ENCODE measurements around the gene REXO5.
A peak's percentile ranks its signal among the peaks of the same experiment; 100 is the strongest.
"Not testable (repeated sequence)": the region's sequence is repeated elsewhere in the genome, so short reads cannot be mapped to it uniquely, and the experiment has no call there.

The REXO5 gene, protein sequence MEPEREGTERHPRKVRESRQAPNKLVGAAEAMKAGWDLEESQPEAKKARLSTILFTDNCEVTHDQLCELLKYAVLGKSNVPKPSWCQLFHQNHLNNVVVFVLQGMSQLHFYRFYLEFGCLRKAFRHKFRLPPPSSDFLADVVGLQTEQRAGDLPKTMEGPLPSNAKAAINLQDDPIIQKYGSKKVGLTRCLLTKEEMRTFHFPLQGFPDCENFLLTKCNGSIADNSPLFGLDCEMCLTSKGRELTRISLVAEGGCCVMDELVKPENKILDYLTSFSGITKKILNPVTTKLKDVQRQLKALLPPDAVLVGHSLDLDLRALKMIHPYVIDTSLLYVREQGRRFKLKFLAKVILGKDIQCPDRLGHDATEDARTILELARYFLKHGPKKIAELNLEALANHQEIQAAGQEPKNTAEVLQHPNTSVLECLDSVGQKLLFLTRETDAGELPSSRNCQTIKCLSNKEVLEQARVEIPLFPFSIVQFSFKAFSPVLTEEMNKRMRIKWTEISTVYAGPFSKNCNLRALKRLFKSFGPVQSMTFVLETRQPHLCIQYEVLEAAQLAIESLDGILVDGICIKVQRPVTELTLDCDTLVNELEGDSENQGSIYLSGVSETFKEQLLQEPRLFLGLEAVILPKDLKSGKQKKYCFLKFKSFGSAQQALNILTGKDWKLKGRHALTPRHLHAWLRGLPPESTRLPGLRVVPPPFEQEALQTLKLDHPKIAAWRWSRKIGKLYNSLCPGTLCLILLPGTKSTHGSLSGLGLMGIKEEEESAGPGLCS

GRCh38 chr16:20806168-20807050 lies at the start of gene REXO5, which contains the start of gene ERI2:
TSS of gene REXO5 (plus strand) at chr16:20806527. CDS start at chr16:20806954, 427 bp downstream.
TSS of gene ERI2 (minus strand) at chr16:20806472. CDS start at chr16:20806430, 42 bp downstream.
- Histone ChIP-seq H3K4me3 (ENCODE audit: insufficient read length, low read depth) (peak within 1 kb of the TSS; percentile 99), H3K9ac (ENCODE audit: insufficient read length, low read depth) (peak within 1 kb of the TSS; percentile 99), H3K4me1 (ENCODE audit: insufficient read depth, insufficient read length) (peaks cover 4% of the 10 kb centered on the region), H3K27me3 (ENCODE audit: insufficient read depth, insufficient read length) (no peaks in the 10 kb centered on the region), H3K9me3 (ENCODE audit: insufficient read depth, low read length) (no peaks in the 10 kb centered on the region), H3K36me3 (ENCODE audit: insufficient read depth, insufficient read length, low read length) (peaks cover 37% of the 10 kb centered on the region)
- DNase-seq (ENCODE audit: low read depth, low spot score), result peak; percentile 92
- TF ChIP-seq SUZ12 (IDR thresholded peaks at IDR 0.05; ENCODE audit: extremely low read depth, insufficient read depth, insufficient read length), result no peak
- TF ChIP-seq YY1 (IDR thresholded peaks at IDR 0.05; ENCODE audit: insufficient read depth, insufficient read length), result peak; percentile 75

GRCh38 chr16:20760346-20760745 lies 46.0 kb upstream of the REXO5 start:
- no peak for DNase-seq (ENCODE audit: low read depth, low spot score)
- Histone ChIP-seq H3K4me1 (ENCODE audit: insufficient read depth, insufficient read length) (no peaks in the 10 kb centered on the region), H3K9ac (ENCODE audit: insufficient read length, low read depth) (no peak overlapping the region), H3K27me3 (ENCODE audit: insufficient read depth, insufficient read length) (no peaks in the 10 kb centered on the region), H3K4me3 (ENCODE audit: insufficient read length, low read depth) (no peak overlapping the region), H3K36me3 (ENCODE audit: insufficient read depth, insufficient read length, low read length) (no peaks in the 10 kb centered on the region), H3K9me3 (ENCODE audit: insufficient read depth, low read length) (peaks cover 12% of the 10 kb centered on the region)
- TF ChIP-seq YY1 (IDR thresholded peaks at IDR 0.05; ENCODE audit: insufficient read depth, insufficient read length), result no peak
- TF ChIP-seq ZNF274 (IDR thresholded peaks at IDR 0.05; ENCODE audit: low read depth, low read length), result no peak
- no peak for TF ChIP-seq SUZ12 (IDR thresholded peaks at IDR 0.05; ENCODE audit: extremely low read depth, insufficient read depth, insufficient read length)

DNA sequence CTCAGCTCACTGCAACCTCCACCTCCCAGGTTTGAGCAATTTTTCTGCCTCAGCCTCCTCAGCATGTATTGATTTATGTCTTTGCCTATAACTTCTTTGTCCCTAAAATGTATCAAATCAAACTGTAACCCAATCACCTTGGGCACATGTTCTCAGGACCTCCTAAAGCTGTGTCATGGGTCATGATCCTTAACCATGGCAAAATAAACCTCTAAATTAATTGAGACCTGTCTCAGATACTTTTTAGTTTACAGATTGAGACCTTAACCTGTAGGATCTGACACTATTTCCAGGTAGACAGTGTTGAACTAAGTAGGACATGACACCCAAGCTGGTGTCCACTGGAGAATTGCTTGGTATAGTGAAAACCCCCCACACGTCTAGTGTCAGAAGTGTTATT lies 45.2 kb upstream of the REXO5 start:
- H3K36me3 ChIP-seq (ENCODE audit: insufficient read depth, insufficient read length, low read length), result no peaks in the 10 kb centered on the region
- no peak for DNase-seq (ENCODE audit: low read depth, low spot score)
- H3K9me3 ChIP-seq (ENCODE audit: insufficient read depth, low read length), result peaks cover 12% of the 10 kb centered on the region
- TF ChIP-seq ZNF274 (IDR thresholded peaks at IDR 0.05; ENCODE audit: low read depth, low read length) (no peak), YY1 (IDR thresholded peaks at IDR 0.05; ENCODE audit: insufficient read depth, insufficient read length) (no peak), SUZ12 (IDR thresholded peaks at IDR 0.05; ENCODE audit: extremely low read depth, insufficient read depth, insufficient read length) (no peak)
- no peak overlapping the region for H3K9ac ChIP-seq (ENCODE audit: insufficient read length, low read depth)
- H3K4me1 ChIP-seq (ENCODE audit: insufficient read depth, insufficient read length), result no peaks in the 10 kb centered on the region
- no peak overlapping the region for H3K4me3 ChIP-seq (ENCODE audit: insufficient read length, low read depth)
- no peaks in the 10 kb centered on the region for H3K27me3 ChIP-seq (ENCODE audit: insufficient read depth, insufficient read length)

- no peak for DNase-seq (ENCODE audit: low read depth, low spot score)
- no peak overlapping the region for H3K4me3 ChIP-seq (ENCODE audit: insufficient read length, low read depth)
- H3K9me3 ChIP-seq (ENCODE audit: insufficient read depth, low read length), result peaks cover 12% of the 10 kb centered on the region
- TF ChIP-seq SUZ12 (IDR thresholded peaks at IDR 0.05; ENCODE audit: extremely low read depth, insufficient read depth, insufficient read length), result no peak
- no peak for TF ChIP-seq YY1 (IDR thresholded peaks at IDR 0.05; ENCODE audit: insufficient read depth, insufficient read length)
- no peak for TF ChIP-seq ZNF274 (IDR thresholded peaks at IDR 0.05; ENCODE audit: low read depth, low read length)
- H3K27me3 ChIP-seq (ENCODE audit: insufficient read depth, insufficient read length), result no peaks in the 10 kb centered on the region
- H3K4me1 ChIP-seq (ENCODE audit: insufficient read depth, insufficient read length), result no peaks in the 10 kb centered on the region
- H3K9ac ChIP-seq (ENCODE audit: insufficient read length, low read depth), result no peak overlapping the region
- no peaks in the 10 kb centered on the region for H3K36me3 ChIP-seq (ENCODE audit: insufficient read depth, insufficient read length, low read length)
Measured at GRCh38 chr16:20762404-20763123, 43.8 kb upstream of the REXO5 start.

GRCh38 chr16:20763461-20764232 lies 42.7 kb upstream of the REXO5 start, which contains the start of gene ACSM3:
TSS of gene ACSM3 (plus strand) at chr16:20764014. CDS start at chr16:20770035, 6,021 bp downstream.
- no peak for DNase-seq (ENCODE audit: low read depth, low spot score)
- TF ChIP-seq YY1 (IDR thresholded peaks at IDR 0.05; ENCODE audit: insufficient read depth, insufficient read length) (no peak), ZNF274 (IDR thresholded peaks at IDR 0.05; ENCODE audit: low read depth, low read length) (no peak), SUZ12 (IDR thresholded peaks at IDR 0.05; ENCODE audit: extremely low read depth, insufficient read depth, insufficient read length) (no peak)
- H3K36me3 ChIP-seq (ENCODE audit: insufficient read depth, insufficient read length, low read length), result no peaks in the 10 kb centered on the region
- no peak within 1 kb of the TSS for H3K9ac ChIP-seq (ENCODE audit: insufficient read length, low read depth)
- H3K9me3 ChIP-seq (ENCODE audit: insufficient read depth, low read length), result peaks cover 12% of the 10 kb centered on the region
- H3K27me3 ChIP-seq (ENCODE audit: insufficient read depth, insufficient read length), result no peaks in the 10 kb centered on the region
- peak within 1 kb of the TSS; percentile 6 for H3K4me3 ChIP-seq (ENCODE audit: insufficient read length, low read depth)
- H3K4me1 ChIP-seq (ENCODE audit: insufficient read depth, insufficient read length), result no peaks in the 10 kb centered on the region

- not testable (repeated sequence) for H3K4me1 ChIP-seq (ENCODE audit: insufficient read depth, insufficient read length); DNase-seq (ENCODE audit: low read depth, low spot score); H3K36me3 ChIP-seq (ENCODE audit: insufficient read depth, insufficient read length, low read length); H3K9ac ChIP-seq (ENCODE audit: insufficient read length, low read depth); H3K4me3 ChIP-seq (ENCODE audit: insufficient read length, low read depth); H3K27me3 ChIP-seq (ENCODE audit: insufficient read depth, insufficient read length)
- H3K9me3 ChIP-seq (ENCODE audit: insufficient read depth, low read length), result peaks cover 12% of the 10 kb centered on the region
Measured at GRCh38 chr16:20764448-20764847, 41.9 kb upstream of the REXO5 start.

Data from NT2/D1 (cell line).